Glomerular visceral epithelial cell (primary cell): ENCODE data around the gene TLCD4.
"Not testable (repeated sequence)": the region's sequence is repeated elsewhere in the genome, so short reads cannot be mapped to it uniquely, and the experiment has no call there.

Source experiments
- DNase-seq: peaks from one replicate; pipeline ENCODE4 v3.0.0-alpha.2; 2016; ENCODE audit errors: extremely low spot score

TLCD4 gene, protein sequence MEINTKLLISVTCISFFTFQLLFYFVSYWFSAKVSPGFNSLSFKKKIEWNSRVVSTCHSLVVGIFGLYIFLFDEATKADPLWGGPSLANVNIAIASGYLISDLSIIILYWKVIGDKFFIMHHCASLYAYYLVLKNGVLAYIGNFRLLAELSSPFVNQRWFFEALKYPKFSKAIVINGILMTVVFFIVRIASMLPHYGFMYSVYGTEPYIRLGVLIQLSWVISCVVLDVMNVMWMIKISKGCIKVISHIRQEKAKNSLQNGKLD

DNA sequence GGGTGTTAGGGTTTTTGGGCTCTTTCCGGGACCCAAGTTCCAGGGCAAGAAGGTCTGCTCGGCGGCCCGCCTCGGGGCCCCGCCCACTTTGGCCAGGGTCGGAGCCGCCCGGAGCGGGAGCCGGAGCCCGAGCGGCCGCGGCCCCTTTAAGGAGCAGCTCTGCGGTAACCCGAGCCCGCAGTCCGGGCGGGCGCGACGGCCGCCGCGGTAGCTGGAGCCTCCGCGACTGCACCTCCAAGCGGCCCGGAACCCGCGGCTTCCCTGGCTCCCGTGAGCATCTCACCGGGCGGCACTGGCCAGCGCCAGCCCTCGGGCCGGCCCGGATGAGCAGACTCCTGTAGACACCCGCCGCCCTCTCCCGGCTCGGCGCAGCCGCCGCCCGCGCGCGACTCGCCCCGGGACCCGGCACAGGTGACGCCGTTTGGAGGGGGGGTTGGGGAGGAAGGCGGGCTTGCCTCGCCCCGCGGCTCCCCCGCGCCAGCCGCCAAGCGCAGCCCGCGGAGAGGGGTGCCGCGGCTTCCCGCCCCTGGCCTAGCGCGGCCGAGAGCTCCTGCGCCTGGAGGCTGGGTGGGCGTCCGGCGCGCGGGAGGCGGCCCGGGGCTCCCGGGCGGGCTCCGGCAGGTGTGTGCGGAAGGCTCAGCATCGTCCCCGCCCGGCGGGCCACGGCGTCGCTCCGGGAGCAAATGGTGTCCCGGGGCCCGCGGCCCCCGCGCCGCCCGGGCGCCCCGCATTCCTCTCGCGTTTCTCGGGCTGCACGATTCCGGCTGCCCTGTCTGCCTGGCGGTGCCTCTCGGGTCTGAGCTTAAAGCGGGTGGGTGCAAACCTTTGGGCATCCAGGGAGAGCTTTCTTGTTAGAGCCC is at the start of gene TLCD4:
TLCD4 (plus strand) TSS at position 149 of the 860 bp plus-strand sequence. CDS start 26,547 bp downstream, outside the sequence.
- DNase-seq = peak; percentile 75

DNA sequence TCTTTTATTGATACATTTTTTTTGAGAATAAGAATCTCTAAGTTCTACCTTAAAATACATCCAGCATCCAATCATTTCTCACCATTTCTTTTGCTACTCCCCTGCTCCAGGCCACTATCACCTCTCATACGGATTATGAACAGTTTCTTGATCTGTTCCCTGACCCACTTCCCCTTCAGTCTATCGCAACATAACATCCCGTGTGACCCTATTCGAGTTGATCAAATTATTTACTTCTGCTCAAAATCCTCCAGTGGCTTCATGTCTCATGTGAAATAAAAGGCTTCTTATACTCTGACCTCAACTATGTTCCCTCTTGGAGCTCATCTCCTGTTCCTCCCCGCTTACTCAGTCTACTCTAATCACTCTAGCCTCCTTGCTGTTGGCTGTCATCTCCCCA is 49.6 kb upstream of the TLCD4 start:
- DNase-seq = no peak

DNA sequence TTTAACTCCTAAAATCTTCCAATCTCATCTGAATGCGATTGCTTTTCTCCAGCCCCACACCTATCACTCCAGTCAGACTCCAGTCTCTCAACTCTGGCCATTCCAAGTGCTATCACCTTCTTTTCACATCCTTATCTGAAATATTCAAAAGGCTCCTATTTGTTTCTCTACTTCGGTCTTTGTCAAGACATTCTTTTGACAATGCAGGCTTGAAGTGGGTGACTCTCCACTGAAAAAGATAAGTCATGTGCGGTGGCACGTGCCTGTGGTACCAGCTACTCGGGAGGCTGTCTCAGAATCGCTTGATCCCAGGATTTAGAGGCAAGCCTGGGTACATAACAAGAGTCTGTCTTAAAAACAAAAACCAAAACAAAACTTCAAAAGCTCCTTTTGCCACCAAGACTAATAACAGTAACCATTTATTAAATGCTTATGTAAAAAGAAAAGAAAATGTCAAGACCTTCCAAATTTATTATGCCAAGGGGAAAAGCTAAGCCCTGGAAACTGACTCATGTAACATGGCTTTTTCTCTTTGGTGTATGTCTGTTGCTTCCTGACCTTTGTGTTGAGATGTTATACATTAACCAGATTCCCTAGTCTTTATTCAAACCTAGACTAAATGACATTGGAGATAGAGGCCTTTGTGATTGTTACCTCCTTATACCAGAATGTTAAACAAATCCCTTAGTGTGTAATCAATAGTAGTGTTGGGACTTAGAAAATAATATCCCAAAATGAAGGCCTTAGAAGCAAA is 48.0 kb upstream of the TLCD4 start:
- peak; percentile 43 for DNase-seq

DNA sequence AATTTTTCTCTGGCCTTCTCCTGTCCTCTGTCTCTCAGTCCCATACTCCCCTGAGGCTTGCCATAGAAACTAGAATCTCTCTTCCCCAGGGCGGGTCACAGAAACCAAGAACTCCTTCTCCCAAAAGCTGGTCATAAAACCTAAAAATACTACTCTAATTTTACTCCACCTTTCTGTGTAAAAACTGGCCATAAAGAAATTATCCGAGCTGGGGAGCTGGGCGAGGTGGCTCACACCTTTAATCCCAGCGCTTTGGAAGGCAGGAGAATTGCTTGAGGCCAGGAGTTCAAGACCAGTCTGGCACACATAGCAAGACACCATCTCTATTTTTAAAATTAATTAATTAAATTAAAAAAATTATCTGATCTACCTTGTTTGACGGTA is 47.5 kb upstream of the TLCD4 start:
- no peak for DNase-seq

DNA sequence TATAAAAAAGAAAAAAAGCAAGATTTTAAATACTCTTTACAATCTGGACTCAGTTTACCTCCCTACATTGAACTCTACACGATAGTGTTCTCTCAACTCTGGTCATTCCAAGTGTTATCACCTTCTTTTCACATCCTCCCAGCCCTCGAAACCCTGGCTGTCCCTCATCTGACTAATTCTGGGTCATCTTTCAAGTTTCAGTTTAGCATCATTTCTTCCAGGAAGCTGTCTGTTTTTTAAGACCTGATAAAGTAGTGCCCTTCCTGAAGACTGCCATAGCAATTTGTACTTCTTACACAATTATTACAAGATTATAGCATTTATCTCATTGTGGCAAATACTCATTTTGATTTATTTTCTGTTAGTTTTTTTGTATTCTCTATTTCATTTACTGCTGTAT is 45.6 kb upstream of the TLCD4 start:
- DNase-seq = no peak

DNA sequence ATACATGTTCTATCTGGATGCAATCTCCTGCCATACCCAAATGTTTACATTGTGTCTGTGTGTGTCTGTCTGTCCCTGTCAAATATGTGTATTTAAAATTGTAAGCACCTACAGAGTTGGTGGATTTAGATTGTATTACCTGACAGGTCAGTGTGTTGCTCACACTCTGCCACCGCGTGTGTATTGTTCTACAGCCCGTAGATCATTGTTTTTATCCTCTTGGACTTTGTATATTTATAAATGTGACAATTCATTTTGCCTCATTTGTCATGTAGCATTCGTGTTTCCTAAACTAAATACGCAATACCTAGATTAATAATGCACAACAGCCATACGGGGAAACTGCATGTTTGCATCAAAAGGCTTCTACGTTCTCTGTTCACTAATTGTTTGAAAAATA is 45.0 kb upstream of the TLCD4 start:
- no peak for DNase-seq

DNA sequence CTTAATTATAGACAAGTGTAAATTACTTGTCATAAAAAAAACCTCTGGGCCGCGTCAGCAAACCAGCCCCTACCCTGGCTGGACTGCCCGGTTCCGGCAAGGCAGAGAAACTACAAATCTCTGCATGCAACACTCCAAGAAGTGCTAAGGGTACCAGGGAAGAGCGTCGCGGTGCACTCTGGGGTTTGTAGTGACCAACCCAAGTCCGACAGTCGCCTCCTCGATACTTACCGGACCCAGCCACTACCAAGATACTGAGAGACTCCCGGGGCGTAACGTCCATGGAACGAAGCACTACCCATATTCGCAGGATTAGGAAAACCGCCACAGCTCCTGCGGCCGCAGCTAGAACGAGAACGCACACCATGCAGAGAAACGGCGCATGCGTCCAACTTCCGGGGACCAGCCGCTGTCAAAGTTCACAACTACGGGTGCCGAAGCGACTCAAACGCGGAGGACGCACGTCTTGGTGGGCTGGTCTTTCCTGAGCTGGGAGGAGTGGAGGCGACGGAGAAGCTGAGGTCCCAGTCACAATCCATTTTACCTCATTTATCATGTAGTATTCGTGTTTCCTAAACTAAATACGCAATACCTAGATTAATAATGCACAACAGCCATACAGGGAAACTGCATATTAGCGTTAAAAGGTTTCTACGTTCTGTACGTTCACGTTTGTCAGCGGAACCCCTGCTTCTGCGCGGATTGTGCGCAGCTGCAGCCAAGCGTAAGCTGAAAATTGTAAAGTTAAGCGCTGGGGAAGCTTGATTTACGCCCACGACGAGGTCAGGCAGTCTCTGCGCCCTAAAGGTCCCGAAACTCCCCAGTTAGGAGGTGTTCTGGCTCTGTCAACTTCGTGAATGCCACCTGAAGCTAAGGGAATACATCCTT is 44.4 kb upstream of the TLCD4 start, which contains the start of gene ALG14:
ALG14 (minus strand) TSS at position 420 of the 888 bp plus-strand sequence; CDS start at position 367, 53 bp downstream.
- DNase-seq = peak; percentile 93

DNA sequence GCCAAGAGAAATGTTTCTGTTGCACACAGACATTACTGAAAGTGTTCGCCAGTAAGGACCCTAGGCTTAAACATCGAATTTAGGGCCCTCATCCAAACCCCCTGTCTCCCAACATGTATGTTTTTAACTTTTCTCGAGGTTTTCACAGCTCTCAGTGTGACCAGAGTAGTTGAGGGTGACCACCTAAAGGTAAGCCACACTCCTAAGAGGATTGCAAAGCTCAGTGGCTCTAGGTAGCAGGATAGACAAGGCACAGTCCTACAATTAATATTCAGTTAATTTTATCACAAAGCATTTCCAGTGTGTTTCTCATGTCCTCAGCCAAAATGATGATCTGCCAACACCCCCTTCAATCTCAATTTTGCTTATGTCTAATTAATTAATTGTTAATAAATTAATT is 43.7 kb upstream of the TLCD4 start:
- no peak for DNase-seq

DNA sequence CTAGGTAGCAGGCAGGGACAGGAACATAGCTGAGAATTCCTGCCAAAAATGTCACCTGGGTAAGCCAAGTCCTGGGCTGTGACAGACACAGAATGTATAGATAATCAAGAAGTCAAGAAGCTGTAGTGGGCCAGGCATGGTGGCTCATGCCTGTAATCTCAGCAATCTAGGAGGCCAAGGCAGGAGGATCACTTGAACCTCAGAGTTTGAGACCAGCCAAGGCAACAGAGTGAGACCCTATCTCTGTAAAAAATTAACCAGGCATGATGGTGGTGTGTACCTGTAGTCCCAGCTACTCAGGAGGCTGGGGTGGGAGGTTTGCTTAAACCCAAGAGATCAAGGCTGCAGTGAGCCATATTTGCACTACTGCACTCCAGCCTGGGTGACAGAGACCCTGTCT is 41.1 kb upstream of the TLCD4 start:
- DNase-seq = no peak

DNA sequence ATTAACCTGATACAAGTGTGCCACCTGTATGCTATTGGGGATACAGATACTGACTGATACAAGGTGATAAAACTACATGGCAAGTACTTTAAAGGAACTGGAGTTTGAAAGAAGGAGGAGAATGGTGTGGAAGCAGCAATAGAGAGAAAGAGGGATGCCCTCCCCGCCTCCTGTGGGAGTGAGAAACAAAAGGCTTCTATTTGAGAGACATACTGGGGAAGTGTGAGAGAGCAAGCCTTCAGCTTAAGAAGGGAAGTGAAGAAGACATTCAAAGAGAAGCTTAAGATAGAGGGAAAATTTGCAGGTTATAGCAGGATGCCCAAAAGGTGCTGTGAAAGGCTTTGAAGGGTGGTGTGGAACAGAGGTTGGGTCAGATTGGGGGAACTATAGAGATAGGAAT is 36.7 kb upstream of the TLCD4 start:
- no peak for DNase-seq

DNA sequence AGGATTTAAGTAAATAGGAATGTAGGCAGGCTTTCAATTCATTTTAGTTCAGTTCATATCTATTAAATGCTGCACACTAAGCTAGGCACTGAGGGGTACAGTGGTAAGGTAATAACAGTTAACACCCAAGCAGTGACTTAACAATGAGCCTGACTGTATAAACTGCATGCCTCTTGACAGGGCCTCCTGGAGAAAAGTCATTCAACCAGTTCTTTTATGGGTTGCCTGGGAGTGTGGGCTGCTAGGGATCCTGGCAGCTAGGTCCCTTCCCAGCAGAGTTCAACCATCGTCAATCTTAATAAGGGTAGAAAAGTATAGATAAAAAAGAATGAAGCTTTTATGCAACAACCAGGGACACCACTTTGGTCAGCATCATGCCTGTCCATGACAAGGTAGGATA is 36.3 kb upstream of the TLCD4 start:
- DNase-seq = no peak

DNA sequence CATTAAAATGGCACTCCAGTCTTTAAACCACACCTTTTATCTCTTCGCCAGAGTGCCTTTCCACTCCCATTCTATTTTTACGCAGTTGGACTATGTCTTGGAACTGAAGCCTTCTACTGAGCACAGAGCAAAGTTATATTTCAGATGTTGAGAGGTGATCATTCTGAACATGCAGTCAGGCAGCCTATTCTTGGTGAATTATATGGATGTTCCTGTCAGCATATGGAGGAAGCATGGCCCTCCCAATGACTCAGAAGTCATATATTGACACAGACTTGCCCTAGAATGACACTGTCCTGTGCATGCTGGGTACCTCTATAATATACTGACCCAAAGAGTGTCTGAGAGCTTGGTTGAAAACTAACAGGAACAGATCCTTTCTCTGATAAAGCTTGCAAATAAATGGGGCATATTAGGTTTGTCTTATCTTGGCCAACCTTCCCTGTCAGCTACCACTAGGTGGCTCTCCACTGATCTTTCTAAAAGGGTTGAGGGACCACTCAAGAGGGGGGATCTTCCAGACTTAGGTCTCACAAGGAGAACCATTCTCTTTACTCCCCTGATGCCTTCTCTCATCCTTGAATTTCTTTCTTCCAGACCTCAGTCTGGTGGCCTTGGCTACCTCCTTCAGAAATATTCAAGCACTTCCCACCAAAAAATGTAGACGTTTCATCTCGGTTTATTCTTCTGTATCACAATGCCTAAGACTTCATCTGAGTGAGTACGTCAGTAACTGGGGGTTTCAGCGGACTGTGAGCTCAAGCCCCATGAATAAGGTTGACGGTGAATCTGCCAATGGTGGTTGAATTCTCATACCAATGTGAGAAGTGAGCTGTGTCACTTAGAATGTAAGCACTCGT is 32.6 kb upstream of the TLCD4 start:
- DNase-seq = peak; percentile 31

DNA sequence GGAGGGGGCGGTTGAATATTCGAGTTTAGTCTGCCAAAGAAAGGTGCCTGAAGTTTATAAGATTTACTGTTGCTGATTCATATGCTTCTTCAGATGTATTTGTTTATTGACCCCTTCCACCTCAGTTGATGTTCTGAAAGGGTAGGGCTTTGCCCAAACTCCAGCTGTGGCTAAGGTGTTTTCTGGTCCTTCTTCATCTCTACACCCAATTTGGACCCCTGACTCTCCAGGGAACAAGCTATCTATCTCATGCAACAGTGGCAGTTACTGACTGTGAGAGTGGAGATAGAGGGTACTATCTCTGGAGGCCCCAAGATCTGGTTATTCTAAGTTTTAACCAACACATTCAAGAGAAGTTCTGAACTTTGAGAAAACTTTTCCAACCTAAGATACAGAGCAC is 31.8 kb upstream of the TLCD4 start:
- DNase-seq = no peak

DNA sequence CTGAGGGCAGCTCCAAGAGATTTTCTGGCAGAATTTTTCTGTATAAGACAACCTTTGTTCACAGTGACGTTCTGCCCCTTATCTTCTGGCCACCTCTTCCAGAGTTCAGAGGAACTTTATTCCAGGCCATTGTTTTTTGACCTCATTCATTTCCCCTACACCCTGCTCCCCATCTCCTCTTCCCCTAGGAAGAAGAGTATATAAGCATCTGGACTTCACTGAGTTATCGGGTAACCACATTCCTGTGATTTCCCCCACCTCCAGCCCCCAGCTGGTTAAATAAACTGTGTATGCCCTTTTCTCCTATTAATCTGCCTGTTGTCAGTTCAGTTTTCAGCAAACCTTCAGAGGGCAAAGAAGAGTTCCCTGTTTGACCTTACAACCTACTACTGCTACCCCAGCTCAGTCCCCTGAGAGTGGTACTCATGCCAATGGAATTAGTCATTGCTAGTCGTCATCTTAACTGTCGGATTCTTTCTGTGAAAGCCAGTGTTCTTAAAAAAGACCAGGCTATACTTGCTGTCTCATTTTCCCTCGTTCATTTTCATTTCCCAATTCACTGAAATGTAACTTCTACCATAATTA is 30.1 kb upstream of the TLCD4 start:
- peak; percentile 83 for DNase-seq

DNA sequence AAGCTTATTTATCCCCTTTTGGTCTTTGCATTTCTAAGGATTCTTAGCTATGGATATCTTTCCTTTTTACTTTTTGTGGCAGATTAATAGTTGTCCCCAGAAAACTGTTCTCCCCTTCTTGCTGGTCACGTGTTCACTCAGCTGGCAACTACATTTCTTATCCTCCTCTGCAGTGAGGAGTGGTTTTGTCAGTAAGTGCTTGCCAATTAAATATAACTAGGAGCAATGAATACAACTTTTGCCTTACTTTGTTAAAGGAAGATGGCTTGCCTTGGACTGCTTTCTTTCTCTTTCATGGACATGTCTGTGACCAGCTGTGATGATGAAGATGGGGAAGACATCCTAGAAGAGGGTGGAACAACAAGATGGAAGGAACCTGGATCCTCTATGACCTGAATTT is 28.9 kb upstream of the TLCD4 start:
- DNase-seq = no peak

DNA sequence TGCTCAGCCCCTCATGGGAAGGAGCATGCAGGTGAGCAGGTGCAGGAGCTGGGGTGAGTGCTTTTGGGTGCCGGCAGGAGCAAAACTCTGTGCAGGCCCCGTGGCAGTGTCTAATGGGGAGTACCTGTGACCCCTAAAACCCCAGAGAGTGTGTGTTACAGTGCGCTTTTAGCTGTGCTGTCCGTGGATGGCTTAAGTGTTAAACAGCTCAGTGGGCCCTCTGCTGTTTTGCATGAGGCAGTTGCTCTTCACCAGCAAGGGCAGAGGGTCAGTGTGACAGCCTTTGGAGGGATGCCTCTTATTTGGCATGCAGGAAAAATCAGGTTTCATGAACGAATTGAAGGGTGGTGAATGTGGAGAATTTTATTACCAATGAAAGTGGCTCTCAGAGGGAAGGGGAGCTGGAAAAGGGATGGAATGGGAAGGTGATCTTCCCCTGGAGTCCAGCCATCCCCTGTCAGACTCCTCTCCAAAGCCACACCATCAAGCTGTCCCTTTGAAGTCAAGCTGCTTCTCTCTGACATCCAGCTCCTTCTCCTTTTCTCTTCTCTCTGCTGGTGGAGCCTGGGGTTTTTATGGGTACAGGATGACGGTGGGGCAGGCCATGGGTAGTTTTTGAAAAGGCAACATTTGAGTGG is 27.4 kb upstream of the TLCD4 start:
- DNase-seq = no peak

DNA sequence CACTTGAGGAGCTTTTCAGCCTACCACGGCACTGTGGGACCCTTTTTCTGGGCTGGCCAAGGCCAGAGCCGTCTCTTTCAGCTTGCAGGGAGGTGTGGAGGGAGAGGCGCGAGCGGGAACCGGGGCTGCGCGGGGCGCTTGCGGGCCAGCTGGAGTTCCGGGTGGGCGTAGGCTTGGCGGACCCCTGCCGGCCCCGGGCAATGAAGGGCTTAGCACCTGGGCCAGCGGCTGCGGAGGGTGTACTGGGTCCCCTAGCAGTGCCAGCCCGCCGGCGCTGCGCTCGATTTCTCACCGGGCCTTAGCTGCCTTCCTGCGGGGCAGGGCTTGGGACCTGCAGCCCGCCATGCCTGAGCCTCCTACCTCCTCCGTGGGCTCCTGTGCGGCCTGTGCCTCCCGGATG is 25.9 kb upstream of the TLCD4 start:
- DNase-seq = not testable (repeated sequence)

DNA sequence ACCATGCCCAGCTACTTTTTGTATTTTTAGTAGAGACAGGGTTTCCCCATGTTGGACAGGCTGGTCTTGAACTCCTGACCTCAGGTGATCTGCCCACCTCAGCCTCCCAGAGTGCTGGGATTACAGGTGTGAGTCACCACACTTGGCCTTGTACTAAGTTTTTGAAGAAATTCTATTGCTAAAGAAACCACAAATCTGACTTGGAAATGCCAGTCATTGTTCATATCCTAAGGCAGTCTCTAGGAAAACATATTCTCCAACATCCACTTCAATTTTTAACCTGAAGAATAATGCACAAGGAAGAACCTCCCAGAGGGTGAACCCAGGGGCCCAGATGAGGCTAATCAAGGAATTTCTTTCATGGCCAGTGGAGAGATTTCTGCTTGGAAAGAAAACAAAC is 24.3 kb upstream of the TLCD4 start:
- peak; percentile 21 for DNase-seq

DNA sequence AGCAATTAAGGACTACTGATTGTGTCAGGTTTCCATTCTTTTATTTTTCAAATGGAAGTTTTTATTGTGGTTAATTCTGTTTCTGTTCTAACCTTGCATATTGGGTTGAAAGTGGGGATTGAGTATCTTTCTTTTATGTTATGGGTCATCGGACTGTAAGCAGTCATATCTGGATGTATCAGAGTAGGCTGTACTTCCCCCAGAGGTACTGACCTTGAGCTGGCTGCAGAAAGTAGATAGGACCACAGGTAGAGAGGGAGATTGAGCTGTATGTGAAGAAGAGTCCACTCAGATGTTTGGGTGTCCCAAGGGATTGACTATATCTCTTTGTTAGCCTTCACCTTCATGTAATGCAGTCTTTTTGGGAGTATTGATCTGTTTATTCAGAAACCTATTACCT is 23.9 kb upstream of the TLCD4 start:
- no peak for DNase-seq

DNA sequence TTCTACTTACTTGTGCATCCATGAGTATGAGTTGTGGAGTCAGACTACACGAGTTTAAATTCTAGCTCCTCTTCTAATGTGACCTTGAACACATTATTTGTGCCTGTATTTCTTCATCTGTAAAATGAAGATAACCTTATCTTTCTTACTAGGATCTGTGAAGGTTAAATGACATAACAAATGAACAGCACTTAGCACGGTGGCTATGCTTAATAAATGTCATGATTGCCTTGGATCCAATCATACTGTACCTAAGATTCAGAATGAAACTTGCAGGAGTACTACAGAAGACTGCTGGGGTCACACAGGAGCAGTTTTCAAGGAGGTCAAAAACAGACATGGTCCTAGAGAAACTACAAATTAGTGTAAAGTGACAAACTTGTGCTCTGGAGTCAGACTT is 22.2 kb upstream of the TLCD4 start:
- DNase-seq = no peak
